ENCODE data around the gene PPM1L. TPM values are rescaled to one million over a fixed set of nuclear protein-coding genes. Genes with fewer than 3 reads are reported as not detected.

Gene PPM1L
- total RNA-seq, 2 experiments from 2014 or later = 2.0 TPM

DNA sequence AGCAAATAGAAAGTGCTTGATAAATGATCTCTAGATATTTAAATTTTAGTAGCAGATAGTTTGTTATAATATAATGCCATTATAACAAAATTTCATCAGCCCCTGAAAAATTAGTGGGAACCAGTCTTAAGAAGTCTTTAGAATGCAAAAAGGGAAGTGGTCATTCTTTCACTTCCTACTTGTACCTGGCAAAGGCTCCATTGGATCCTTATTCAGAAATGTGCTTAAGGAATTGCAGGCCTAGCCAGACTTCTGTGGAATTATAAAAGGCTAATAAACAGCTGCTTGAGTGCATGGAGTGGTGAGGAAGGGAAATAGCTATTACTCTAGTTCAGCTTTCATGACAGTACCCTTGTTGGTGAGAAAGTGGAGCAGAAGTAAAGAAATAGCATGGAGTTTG is 24.2 kb downstream of the PPM1L start:
- Mint-ChIP-seq H3K27ac (no peak overlapping the region), H3K36me3 (no peaks in the 10 kb centered on the region), H3K4me3 (no peak overlapping the region), H3K27me3 (no peaks in the 10 kb centered on the region), H3K4me1 (peaks cover 2% of the 10 kb centered on the region), H3K9me3 (no peaks in the 10 kb centered on the region)
- DNase-seq = no peak

DNA sequence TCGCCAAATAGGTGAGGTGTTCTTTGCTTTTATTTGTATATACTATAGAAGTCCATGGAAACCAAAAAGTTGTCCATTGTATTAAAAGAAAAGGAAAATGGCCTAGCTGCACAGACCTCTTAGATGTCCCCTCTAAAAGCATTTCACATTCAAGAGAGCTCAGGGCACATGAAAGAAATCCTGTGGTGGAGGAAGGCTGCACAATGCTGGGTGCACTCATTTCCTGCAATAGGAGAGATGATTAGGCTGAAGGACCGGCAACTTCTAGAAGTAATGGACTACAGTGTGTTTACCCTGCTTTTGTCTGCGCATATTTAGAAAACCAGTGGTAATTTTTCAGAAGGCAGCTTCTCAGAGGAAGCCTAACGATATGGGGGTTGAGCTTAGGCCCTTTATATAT is 25.4 kb downstream of the PPM1L start:
- no peak for DNase-seq
- Mint-ChIP-seq H3K36me3 (no peaks in the 10 kb centered on the region), H3K4me3 (no peak overlapping the region), H3K9me3 (no peaks in the 10 kb centered on the region), H3K27me3 (no peaks in the 10 kb centered on the region), H3K4me1 (peaks cover 2% of the 10 kb centered on the region), H3K27ac (no peak overlapping the region)

DNA sequence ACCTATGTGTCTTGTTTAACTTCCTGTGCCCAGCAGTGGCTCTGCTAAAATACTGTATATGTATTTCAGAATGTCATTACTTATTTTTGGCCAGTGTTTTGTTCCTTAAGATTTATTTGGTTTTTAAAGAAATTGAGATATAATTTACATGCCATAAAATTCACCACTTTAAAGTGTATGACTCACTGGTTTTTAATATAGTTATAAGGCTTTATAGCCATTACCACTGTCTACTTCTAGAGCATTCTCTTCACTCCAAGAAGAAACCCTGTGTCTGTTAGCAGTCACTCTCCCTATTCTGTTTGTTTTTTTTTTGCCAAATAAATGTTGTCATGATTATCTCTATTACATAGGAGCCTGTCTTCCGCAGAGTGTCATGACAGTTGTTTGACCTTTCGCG is 25.8 kb downstream of the PPM1L start:
- no peaks in the 10 kb centered on the region for H3K27me3 Mint-ChIP-seq
- no peaks in the 10 kb centered on the region for H3K36me3 Mint-ChIP-seq
- H3K9me3 Mint-ChIP-seq = no peaks in the 10 kb centered on the region
- no peak for DNase-seq
- no peak overlapping the region for H3K4me3 Mint-ChIP-seq
- no peak overlapping the region for H3K27ac Mint-ChIP-seq
- peaks cover 2% of the 10 kb centered on the region for H3K4me1 Mint-ChIP-seq

DNA sequence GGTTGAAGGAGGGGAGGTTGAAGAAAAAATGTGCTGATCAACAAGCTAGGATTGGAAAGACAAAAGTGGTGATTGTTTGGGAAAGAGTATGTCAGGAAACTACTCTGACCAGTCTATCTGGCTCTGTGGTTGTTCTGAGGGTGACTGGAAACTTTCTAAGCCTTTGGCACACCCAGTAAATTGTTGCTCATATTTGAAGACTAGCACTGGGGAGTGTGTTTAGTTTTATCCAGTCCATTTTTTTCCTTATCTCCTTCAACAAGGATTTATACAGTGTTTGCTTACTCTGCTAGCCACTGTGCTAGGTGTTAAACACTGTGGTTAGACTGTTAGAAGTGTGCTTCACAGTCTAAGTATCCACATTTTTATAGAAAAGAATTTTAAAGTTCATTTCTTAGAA is 28.8 kb downstream of the PPM1L start:
- no peak overlapping the region for H3K27ac Mint-ChIP-seq
- peaks cover 3% of the 10 kb centered on the region for H3K9me3 Mint-ChIP-seq
- H3K4me1 Mint-ChIP-seq = no peaks in the 10 kb centered on the region
- no peak for DNase-seq
- no peak overlapping the region for H3K4me3 Mint-ChIP-seq
- no peaks in the 10 kb centered on the region for H3K36me3 Mint-ChIP-seq
- H3K27me3 Mint-ChIP-seq = no peaks in the 10 kb centered on the region

DNA sequence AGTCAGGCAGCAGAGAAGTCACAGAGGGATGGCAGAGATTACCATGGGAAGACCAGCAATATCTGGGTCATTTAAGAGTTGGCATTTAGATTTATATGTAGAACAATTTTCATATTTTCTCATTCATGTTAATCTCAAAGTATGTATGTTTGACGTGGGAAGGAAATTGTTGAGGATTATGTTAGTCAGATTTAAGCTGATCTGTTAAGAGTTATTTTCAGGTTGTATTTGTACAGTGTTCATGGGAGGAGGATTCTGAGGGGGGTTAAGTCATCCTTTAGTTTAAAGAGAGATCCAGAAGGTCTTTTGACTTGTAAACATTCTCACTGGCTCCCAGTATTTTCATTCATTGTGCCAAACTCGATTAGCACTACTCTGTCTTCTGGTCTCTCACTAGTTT is 34.7 kb downstream of the PPM1L start:
- Mint-ChIP-seq H3K9me3 (peaks cover 3% of the 10 kb centered on the region), H3K27me3 (no peaks in the 10 kb centered on the region), H3K4me3 (no peak overlapping the region), H3K4me1 (peaks cover 5% of the 10 kb centered on the region), H3K36me3 (no peaks in the 10 kb centered on the region), H3K27ac (no peak overlapping the region)
- DNase-seq = no peak

DNA sequence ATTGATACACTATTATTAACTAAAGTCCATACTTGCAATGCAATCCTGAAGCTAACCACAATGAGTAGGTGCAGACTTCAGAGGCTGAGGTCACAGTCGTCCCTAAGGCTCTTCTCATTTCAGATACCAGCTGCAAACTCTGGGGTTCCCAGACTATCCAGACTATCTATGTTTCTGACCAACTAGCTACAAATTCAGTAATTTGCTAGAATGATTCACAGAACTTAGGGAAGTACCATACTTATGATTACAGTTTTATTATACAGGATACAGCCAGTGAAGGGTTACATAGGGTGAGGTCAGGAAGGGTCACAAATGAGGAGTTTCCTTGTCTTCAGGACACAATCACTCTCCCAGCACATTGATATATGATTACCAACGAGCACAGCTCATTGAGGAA is 36.5 kb downstream of the PPM1L start:
- Mint-ChIP-seq H3K36me3 (no peaks in the 10 kb centered on the region), H3K9me3 (peaks cover 3% of the 10 kb centered on the region), H3K27me3 (no peaks in the 10 kb centered on the region), H3K27ac (no peak overlapping the region), H3K4me1 (peaks cover 5% of the 10 kb centered on the region), H3K4me3 (no peak overlapping the region)
- DNase-seq = no peak

DNA sequence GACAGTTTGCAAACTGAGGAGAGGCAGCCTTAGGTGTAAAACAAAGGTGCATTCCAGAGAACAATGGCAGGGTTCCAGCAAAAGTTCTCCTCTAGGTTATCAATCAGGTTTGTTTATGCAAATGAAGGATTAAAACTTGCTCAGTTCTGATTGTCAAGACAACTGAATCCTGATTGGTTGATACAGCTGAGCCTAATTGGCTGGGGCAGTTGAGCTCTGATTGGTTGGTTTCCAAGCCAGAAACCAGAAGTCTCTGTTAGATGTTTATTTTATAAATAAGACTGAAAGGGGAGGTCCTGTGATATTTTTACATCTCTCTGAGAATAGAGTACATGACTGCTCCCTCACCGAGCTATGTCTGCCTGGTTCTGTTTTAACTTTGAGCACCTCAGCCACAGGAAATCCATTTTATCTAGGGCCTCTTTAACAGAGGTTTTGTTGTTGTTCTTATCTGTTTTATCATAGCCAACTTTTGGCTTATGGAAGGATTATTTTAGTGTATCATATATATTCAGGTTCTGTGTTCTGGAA is 37.8 kb downstream of the PPM1L start:
- Mint-ChIP-seq H3K36me3 (no peaks in the 10 kb centered on the region), H3K27me3 (no peaks in the 10 kb centered on the region), H3K4me1 (peaks cover 5% of the 10 kb centered on the region), H3K27ac (no peak overlapping the region), H3K9me3 (no peaks in the 10 kb centered on the region), H3K4me3 (no peak overlapping the region)
- DNase-seq = no peak

DNA sequence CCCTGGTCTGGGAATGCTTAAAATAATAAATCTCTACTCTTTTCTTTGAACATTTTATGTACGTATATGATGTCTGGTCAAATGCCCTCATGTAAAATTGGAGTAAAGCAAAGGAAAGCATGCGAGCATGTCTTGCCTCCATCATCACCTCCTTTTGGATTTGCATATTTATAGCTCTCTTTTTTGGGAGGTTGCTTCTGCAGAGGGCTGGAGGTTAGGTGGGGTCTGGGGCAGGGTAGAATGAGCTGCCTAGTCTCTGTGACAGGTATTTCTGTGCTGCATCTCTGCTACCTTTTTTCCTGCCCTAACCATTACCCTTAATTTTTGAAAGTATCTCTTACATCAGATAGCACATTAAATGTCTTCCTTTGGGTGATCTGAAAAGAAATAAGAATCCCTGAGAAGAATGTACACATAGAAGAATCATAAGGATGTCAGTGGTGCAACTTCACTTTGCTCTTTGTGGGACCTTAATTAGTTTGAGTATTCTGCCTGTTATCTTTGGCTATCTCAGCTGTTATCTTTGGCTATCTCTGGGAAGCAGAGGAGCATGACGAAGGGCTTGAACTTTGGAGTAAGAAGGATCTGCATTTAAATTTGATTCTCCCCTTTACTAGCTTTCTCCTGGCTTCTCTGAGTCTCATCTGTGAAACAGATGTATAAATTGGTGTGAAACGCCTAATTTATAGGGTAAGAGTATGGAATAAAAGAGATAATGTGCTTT is 40.2 kb downstream of the PPM1L start:
- Mint-ChIP-seq H3K4me1 (peaks cover 5% of the 10 kb centered on the region), H3K36me3 (no peaks in the 10 kb centered on the region), H3K9me3 (no peaks in the 10 kb centered on the region), H3K27me3 (peaks cover 5% of the 10 kb centered on the region), H3K27ac (no peak overlapping the region), H3K4me3 (no peak overlapping the region)
- no peak for DNase-seq

DNA sequence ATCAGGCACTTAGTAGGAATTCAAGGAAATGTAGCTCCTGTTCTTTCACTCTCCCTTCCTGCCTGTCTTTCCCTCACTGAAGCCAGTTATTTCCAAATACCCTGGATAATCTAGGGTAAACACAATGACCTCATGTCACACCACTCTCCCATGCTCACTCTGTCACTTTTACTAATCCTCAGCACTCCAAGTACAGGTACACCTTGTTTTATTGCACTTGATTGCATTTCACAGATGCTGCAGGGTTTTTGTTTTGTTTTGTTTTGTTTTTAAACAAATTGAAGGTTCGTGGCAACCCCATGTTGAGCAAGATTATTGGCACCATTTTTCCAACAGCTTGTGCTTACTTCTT is 40.8 kb downstream of the PPM1L start:
- Mint-ChIP-seq H3K27ac (no peak overlapping the region), H3K36me3 (no peaks in the 10 kb centered on the region), H3K27me3 (peaks cover 5% of the 10 kb centered on the region), H3K9me3 (no peaks in the 10 kb centered on the region), H3K4me3 (no peak overlapping the region), H3K4me1 (peaks cover 9% of the 10 kb centered on the region)
- no peak for DNase-seq

DNA sequence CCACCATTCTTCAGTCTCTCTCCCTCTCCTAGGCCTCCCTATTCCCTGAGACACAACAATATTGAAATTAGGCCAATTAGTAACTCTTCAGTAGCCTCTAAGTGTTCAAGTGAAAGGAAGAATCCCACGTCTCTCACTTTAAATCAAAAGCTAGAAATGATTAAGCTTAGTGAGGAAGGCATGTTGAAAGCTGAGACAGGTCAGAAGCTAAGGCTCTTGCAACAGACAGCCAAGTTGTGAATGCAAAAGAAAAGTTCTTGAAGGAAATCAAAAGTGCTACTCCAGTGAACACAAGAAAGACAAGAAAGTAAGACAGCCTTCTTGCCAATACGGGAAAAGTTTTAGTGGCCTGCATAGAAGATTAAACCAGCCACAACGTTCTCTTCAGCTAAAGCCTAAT is 41.3 kb downstream of the PPM1L start:
- H3K36me3 Mint-ChIP-seq = no peaks in the 10 kb centered on the region
- H3K27me3 Mint-ChIP-seq = peaks cover 5% of the 10 kb centered on the region
- no peak for DNase-seq
- no peaks in the 10 kb centered on the region for H3K9me3 Mint-ChIP-seq
- H3K4me3 Mint-ChIP-seq = no peak overlapping the region
- no peak overlapping the region for H3K27ac Mint-ChIP-seq
- H3K4me1 Mint-ChIP-seq = peaks cover 15% of the 10 kb centered on the region

DNA sequence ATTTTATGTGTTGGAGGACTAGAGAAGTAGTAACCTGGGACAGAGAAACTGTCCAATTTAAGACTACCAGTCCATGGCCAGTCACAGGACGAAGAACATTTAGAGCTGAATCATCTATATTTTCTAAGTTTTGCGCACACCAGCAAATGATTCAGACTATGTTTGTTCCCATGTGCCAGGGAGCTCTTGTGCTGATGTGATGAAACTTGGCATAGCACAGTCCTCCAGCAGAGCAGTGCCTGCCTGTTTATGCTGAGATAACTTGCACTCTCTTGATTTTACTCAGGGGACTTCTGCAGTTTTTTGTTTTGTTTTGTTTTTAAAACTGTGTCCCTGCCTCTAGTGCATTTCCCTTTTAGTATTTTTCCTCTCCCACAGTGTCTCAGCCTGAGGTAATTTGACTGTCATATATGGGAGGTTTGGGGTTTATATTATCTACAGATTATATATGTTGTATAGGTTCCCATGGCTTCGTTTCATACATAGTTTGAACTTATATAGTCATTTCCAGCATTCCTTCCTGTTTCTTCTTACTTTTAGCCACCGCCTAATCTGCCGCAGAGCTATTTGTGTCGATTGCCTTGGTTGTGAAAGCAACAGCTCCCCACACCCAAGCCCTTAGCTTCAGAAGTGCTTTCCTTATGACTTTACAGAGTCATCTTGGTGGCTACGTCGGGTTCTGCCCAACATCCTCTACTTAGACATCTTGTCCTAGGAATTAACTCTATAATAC is 45.5 kb downstream of the PPM1L start:
- Mint-ChIP-seq H3K4me1 (peaks cover 10% of the 10 kb centered on the region), H3K27me3 (peaks cover 9% of the 10 kb centered on the region), H3K4me3 (no peak overlapping the region), H3K27ac (no peak overlapping the region), H3K36me3 (no peaks in the 10 kb centered on the region), H3K9me3 (no peaks in the 10 kb centered on the region)
- DNase-seq = peak; percentile 25

DNA sequence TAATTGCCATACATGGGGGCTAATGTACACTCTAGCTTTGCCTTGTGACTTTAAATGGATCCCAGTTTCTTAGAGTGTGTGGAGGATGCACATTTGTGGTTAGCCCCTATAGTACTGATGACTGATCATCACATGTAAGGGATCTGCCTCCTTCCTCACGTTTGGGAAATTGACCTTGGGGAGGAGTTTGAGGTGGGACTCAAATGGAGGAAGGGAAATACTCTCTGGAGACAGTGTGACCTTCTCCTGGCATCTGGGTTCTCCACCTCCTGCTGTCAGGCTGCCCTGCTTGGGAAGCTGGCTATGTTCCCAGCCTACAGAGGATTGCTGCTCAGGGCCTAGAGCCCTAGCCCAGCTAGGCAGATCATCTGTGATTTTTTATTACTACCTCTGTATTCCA is 48.7 kb downstream of the PPM1L start:
- Mint-ChIP-seq H3K4me1 (peaks cover 10% of the 10 kb centered on the region), H3K4me3 (no peak overlapping the region), H3K9me3 (no peaks in the 10 kb centered on the region), H3K27me3 (peaks cover 8% of the 10 kb centered on the region), H3K27ac (no peak overlapping the region), H3K36me3 (no peaks in the 10 kb centered on the region)
- no peak for DNase-seq

DNA sequence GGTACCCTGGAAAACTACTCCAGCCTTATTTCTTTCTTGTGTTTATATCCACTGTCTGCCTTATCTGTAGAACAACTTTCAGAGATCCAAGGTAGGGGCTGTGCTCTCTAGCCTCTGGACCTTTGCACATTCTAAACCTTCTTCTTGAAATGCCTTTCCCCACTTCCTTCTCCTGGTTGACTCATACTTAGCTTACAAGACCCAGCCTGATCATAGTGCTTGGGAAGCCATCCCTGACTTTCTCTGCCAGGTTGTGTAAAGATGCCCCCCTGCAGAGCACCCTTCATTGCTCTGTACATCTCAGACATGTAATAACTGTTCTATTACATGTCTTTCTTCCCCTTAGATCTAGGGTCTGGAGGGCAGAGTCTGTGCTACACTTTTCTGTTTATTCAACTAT is 50.1 kb downstream of the PPM1L start:
- H3K27ac Mint-ChIP-seq = no peak overlapping the region
- no peaks in the 10 kb centered on the region for H3K9me3 Mint-ChIP-seq
- no peak overlapping the region for H3K4me3 Mint-ChIP-seq
- DNase-seq = no peak
- no peaks in the 10 kb centered on the region for H3K36me3 Mint-ChIP-seq
- H3K4me1 Mint-ChIP-seq = peaks cover 10% of the 10 kb centered on the region
- peaks cover 4% of the 10 kb centered on the region for H3K27me3 Mint-ChIP-seq

DNA sequence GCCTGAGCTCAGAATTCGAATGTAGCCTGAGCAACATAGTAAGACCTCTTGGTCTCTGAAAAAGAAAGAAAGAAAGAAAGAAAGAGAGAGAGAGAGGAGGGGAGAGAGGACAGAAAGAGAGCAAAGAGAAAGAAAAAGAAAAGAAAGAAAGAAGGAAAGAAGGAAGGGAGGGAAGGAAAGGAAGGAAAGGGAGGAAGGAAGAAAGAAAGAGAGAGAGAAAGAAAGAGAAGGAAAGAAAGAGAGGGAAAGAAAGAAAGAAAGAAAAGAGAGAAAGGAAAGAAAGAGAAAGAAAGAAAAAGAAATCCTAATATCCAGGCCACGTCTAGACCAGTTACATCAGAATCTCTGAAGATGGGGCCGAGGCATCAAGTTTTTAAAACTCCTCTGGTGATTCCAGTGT is 50.7 kb downstream of the PPM1L start:
- no peak overlapping the region for H3K27ac Mint-ChIP-seq
- no peak overlapping the region for H3K4me3 Mint-ChIP-seq
- H3K4me1 Mint-ChIP-seq = peaks cover 7% of the 10 kb centered on the region
- DNase-seq = no peak
- H3K9me3 Mint-ChIP-seq = no peaks in the 10 kb centered on the region
- H3K36me3 Mint-ChIP-seq = no peaks in the 10 kb centered on the region
- peaks cover 4% of the 10 kb centered on the region for H3K27me3 Mint-ChIP-seq

DNA sequence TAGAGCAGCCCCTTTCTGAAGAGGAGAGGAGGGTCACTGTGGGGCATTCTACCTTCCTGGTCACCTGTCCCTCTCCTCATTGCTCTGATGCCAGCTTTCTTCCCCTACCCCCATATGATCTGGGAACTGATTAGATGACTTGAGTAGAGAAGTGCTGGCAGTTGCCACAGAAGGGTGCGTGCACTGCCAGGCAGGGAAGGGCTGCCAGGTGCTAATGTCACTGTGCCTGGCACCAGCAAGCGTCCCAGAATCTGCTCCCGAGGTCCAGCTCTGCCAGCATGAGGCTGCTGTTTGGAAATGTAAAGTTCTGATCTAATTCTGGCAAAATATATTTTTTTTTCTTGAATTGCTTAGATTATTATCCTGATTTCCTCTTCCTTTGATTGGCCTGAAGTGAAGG is 52.8 kb downstream of the PPM1L start:
- H3K9me3 Mint-ChIP-seq = no peaks in the 10 kb centered on the region
- no peaks in the 10 kb centered on the region for H3K4me1 Mint-ChIP-seq
- DNase-seq = no peak
- no peak overlapping the region for H3K27ac Mint-ChIP-seq
- H3K27me3 Mint-ChIP-seq = no peaks in the 10 kb centered on the region
- H3K4me3 Mint-ChIP-seq = no peak overlapping the region
- H3K36me3 Mint-ChIP-seq = no peaks in the 10 kb centered on the region

DNA sequence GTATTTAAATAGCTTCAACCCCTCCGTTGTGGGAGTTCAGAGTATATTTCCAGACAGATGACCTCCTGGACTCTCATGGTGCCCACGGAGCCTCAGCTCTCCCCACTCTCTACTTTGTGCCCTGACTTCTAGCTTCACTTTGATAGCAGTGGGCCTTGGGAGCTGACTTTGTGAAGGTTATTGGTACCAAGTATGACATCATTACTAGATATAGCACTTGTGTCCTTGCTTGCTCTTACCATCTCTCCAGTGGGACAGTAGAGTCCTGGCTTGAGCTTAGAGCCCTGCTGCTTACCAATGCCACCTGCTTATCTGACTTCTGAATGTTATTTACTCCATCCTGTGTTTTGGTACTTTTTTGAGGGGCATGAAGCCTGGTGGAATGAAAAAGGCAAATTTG is 53.4 kb downstream of the PPM1L start:
- no peak for DNase-seq
- no peaks in the 10 kb centered on the region for H3K9me3 Mint-ChIP-seq
- H3K36me3 Mint-ChIP-seq = no peaks in the 10 kb centered on the region
- H3K4me1 Mint-ChIP-seq = no peaks in the 10 kb centered on the region
- H3K27ac Mint-ChIP-seq = no peak overlapping the region
- no peaks in the 10 kb centered on the region for H3K27me3 Mint-ChIP-seq
- no peak overlapping the region for H3K4me3 Mint-ChIP-seq
